CD14-positive monocyte (primary cell): ENCODE data around the gene DLGAP1. TPM values are rescaled to one million over a fixed set of nuclear protein-coding genes. Genes with fewer than 3 reads are reported as not detected.

Source experiments
- DNase-seq, 3 donors: peaks; one replicate each; pipeline ENCODE4 v3.0.0-alpha.2; 2011 to 2022
- H2AFZ ChIP-seq: 2 replicates; pipeline ENCODE4 v1.6.0; 2012; ENCODE audit warnings: mild to moderate bottlenecking, low read depth, low read length, inconsistent platforms; ENCODE audit not compliant: insufficient read depth, poor library complexity, severe bottlenecking
- H3K27ac ChIP-seq, 2 donors: 1 replicate in 1 of 2; 2 replicates in 1 of 2; pipeline ENCODE4 v1.5.1; 2012 to 2013; ENCODE audit warnings: low read length in 2 of 2, control low read depth in 1 of 2, inconsistent platforms in 1 of 2, low read depth in 1 of 2, mild to moderate bottlenecking in 1 of 2
- H3K27me3 ChIP-seq, 2 donors: one replicate each; pipeline versions ENCODE4 v1.6.0 to v1.6.1; 2011 to 2013; ENCODE audit warnings: low read length in 2 of 2; ENCODE audit not compliant: control insufficient read depth in 2 of 2, insufficient read depth in 2 of 2
- H3K36me3 ChIP-seq, 2 donors: replicated peaks in 1 of 2; 1 replicate in 1 of 2; 2 replicates in 1 of 2; pipeline versions ENCODE4 v1.5.1 to v1.6.1; 2012 to 2013; ENCODE audit warnings: low read length in 2 of 2, control low read depth in 1 of 2, inconsistent platforms in 1 of 2, mild to moderate bottlenecking in 1 of 2; ENCODE audit not compliant: insufficient read depth in 2 of 2, control insufficient read depth in 1 of 2
- H3K4me1 ChIP-seq, 2 donors: 1 replicate in 1 of 2; 2 replicates in 1 of 2; pipeline versions ENCODE4 v1.5.1 to v1.6.1; 2012 to 2013; ENCODE audit warnings: low read length in 2 of 2, control low read depth in 1 of 2, inconsistent platforms in 1 of 2, mild to moderate bottlenecking in 1 of 2, moderate library complexity in 1 of 2; ENCODE audit not compliant: insufficient read depth in 2 of 2, control insufficient read depth in 1 of 2
- H3K4me2 ChIP-seq: replicated peaks from 2 replicates; pipeline ENCODE3; 2012; ENCODE audit warnings: low read length, moderate library complexity, mild to moderate bottlenecking; ENCODE audit not compliant: poor library complexity, severe bottlenecking; ENCODE audit errors: extremely low read depth
- H3K4me3 ChIP-seq, 3 experiments: fragments of 200-600 bp in 1 of 3; sonication (generic) in 1 of 3; replicated peaks in 1 of 3; 1 replicate in 2 of 3; 2 replicates in 1 of 3; pipeline ENCODE4 v1.5.1; 2011 to 2013; ENCODE audit warnings: low read length in 3 of 3, mild to moderate bottlenecking in 3 of 3, control low read depth in 2 of 3, low read depth in 2 of 3, inconsistent platforms in 1 of 3, moderate library complexity in 1 of 3
- H3K79me2 ChIP-seq: 2 replicates; pipeline ENCODE4 v1.6.0; 2012; ENCODE audit warnings: mild to moderate bottlenecking, control low read depth, inconsistent platforms, low read length, moderate library complexity; ENCODE audit not compliant: insufficient read depth
- H3K9ac ChIP-seq: 2 replicates; pipeline ENCODE4 v1.6.0; 2017; ENCODE audit warnings: low read length, mild to moderate bottlenecking; ENCODE audit not compliant: insufficient read depth, poor library complexity, severe bottlenecking
- H3K9me3 ChIP-seq, 2 donors: replicated peaks in 1 of 2; 1 replicate in 1 of 2; 2 replicates in 1 of 2; pipeline versions ENCODE4 v1.5.1 to v1.6.1; 2012 to 2013; ENCODE audit warnings: low read length in 2 of 2, control low read depth in 1 of 2; ENCODE audit not compliant: control insufficient read depth in 1 of 2, insufficient read depth in 1 of 2
- H4K20me1 ChIP-seq: 2 replicates; pipeline ENCODE4 v1.6.0; 2012; ENCODE audit warnings: mild to moderate bottlenecking, low read length, control low read depth, moderate library complexity; ENCODE audit not compliant: insufficient read depth
- H3K27ac Mint-ChIP-seq, 7 donors: one replicate each; pipeline ENCODE4 v1.8.0; 2020; ENCODE audit warnings: mild to moderate bottlenecking in 7 of 7, mixed read lengths in 7 of 7, moderate library complexity in 6 of 7, inconsistent platforms in 2 of 7
- H3K27me3 Mint-ChIP-seq, 3 donors: one replicate each; pipeline ENCODE4 v1.8.0; 2021 to 2022; ENCODE audit warnings: low read depth in 3 of 3, mild to moderate bottlenecking in 3 of 3, mixed read lengths in 3 of 3, moderate library complexity in 3 of 3, inconsistent platforms in 1 of 3
- H3K36me3 Mint-ChIP-seq, 2 donors: one replicate each; pipeline ENCODE4 v1.8.0; 2020; ENCODE audit warnings: mixed read lengths in 2 of 2, inconsistent platforms in 1 of 2, mild to moderate bottlenecking in 1 of 2
- H3K4me1 Mint-ChIP-seq: one replicate; pipeline ENCODE4 v1.8.0; 2020; ENCODE audit warnings: mild to moderate bottlenecking, mixed read lengths
- H3K4me3 Mint-ChIP-seq, 2 donors: one replicate each; pipeline ENCODE4 v1.8.0; 2020; ENCODE audit warnings: mild to moderate bottlenecking in 2 of 2, mixed read lengths in 2 of 2, moderate library complexity in 1 of 2
- H3K9me3 Mint-ChIP-seq, 7 donors: one replicate each; pipeline ENCODE4 v1.8.0; 2020 to 2022; ENCODE audit warnings: mixed read lengths in 7 of 7, mild to moderate bottlenecking in 6 of 7, moderate library complexity in 6 of 7, inconsistent platforms in 2 of 7
- CTCF ChIP-seq: fragments of 200-600 bp; IDR thresholded peaks from one replicate; pipeline ENCODE4 v1.8.0; 2022; ENCODE audit warnings: antibody characterized with exemption, mild to moderate bottlenecking
- WGBS: methylation state at CpG from one replicate; pipeline ENCODE4 v1.1.5; 2013; ENCODE audit warnings: missing lambda C conversion rate; ENCODE audit not compliant: insufficient coverage; 5-methylcytosine and 5-hydroxymethylcytosine counted together
- intact Hi-C, 2 donors: fragments of 100-400 bp; cut with micrococcal nuclease; formaldehyde crosslinking; loops; one replicate each; pipeline versions ENCODE4 v1.15.0 to v1.15.1; 2023
- polyA plus RNA-seq, 3 donors: library from polyadenylated mRNA; depleted of rRNA in 1 of 3; unstranded in 2 of 3; stranded (reverse) in 1 of 3; fragments of 300-500 nt in 2 of 3; fragments of >200 nt in 1 of 3; fragmentation: Illumina TruSeq in 2 of 3; gene quantifications; 1 replicate in 2 of 3; 2 replicates in 1 of 3; pipeline ENCODE4 v1.2.3, GENCODE V29; 2012 to 2021

DLGAP1 gene
- polyA plus RNA-seq, 3 donors, result 0.09 to 0.42 TPM; not detected in 1

DNA sequence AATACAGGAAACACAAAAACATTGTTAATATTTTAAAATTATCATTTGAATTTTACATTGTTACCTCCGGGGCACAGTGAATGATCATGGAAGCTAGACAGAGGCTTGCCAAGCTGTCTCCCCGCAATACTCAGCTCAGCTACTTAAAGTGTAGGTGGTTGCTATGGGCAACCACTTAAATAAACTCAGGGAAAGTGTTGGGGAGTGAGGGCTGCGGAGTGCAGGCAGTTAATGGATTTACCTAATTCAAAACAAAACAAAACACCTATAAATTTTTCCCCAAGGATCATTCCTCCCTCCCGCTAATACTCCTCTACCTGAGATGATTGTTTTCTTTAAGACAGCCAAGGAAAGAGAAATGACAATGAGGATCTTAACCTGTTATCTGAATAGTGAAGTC lies 655.6 kb downstream of the DLGAP1 start:
- no peaks in the 10 kb centered on the region for H3K36me3 Mint-ChIP-seq
- Histone ChIP-seq H3K4me2 (no peak overlapping the region), H3K27me3 (no peaks in the 10 kb centered on the region), H3K9me3 (peaks cover 0 to 3% of the 10 kb centered on the region in 2 donors), H3K27ac (no peak overlapping the region), H3K4me1 (no peaks in the 10 kb centered on the region), H3K4me3 (no peak overlapping the region), H3K36me3 (no peaks in the 10 kb centered on the region), H2AFZ (no peak overlapping the region), H3K79me2 (no peaks in the 10 kb centered on the region), H4K20me1 (no peaks in the 10 kb centered on the region), H3K9ac (no peak overlapping the region)
- no peak overlapping the region for H3K27ac Mint-ChIP-seq
- peaks cover 3 to 5% (median 4%) of the 10 kb centered on the region in 3 donors for H3K27me3 Mint-ChIP-seq
- intact Hi-C loops, result no loop called here
- WGBS, result no CpG with 5 or more reads among the region's 4 CpGs
- H3K9me3 Mint-ChIP-seq, result peaks cover 0 to 3% (median 0%) of the 10 kb centered on the region in 7 donors
- H3K4me3 Mint-ChIP-seq, result no peak overlapping the region
- DNase-seq, result no peak
- TF ChIP-seq CTCF, result no peak
- peaks cover under 1% of the 10 kb centered on the region for H3K4me1 Mint-ChIP-seq

DNA sequence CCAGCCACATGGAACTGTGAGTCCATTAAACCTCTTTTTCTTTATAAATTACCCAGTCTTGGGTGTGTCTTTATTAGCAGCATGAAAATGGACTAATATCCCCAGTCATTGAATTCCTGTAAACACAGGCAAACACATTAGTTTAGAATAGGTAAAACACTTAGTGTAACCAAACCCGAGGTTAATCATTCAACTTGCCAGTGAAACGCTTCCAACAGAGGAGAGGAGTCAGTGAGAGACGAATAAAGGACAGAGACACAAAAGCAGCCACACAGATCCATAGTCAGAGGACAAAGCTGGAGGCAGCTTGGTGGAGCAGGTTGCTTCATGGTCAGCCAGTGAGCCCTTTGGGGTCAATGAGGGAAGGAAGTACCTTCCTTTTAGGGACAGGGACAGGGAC lies 657.1 kb downstream of the DLGAP1 start:
- Mint-ChIP-seq H3K4me3 (no peak overlapping the region), H3K27me3 (peaks cover 5 to 10% (median 7%) of the 10 kb centered on the region in 3 donors), H3K4me1 (peaks cover 4% of the 10 kb centered on the region), H3K36me3 (no peaks in the 10 kb centered on the region), H3K9me3 (peaks cover 0 to 3% (median 0%) of the 10 kb centered on the region in 7 donors), H3K27ac (no peak overlapping the region)
- H2AFZ ChIP-seq, result no peak overlapping the region
- intact Hi-C loops, result no loop called here
- H3K36me3 ChIP-seq, result no peaks in the 10 kb centered on the region
- no peak overlapping the region for H3K9ac ChIP-seq
- no peak overlapping the region for H3K4me2 ChIP-seq
- no peak for TF ChIP-seq CTCF
- H3K27me3 ChIP-seq, result no peaks in the 10 kb centered on the region
- no peak for DNase-seq
- no peaks in the 10 kb centered on the region for H3K79me2 ChIP-seq
- no peaks in the 10 kb centered on the region for H3K4me1 ChIP-seq
- peaks cover 0 to 3% of the 10 kb centered on the region in 2 donors for H3K9me3 ChIP-seq
- no peaks in the 10 kb centered on the region for H4K20me1 ChIP-seq
- H3K27ac ChIP-seq, result no peak overlapping the region
- WGBS, result 93% methylated on average over 3 of the region's 3 CpGs
- H3K4me3 ChIP-seq, result no peak overlapping the region
